H9 (cell line): Measurements from ENCODE around the gene ZNF319. TPM values are rescaled to one million over a fixed set of nuclear protein-coding genes. Genes with fewer than 3 reads are reported as not detected.

Experiments used
- DNase-seq: peaks from one replicate; pipeline ENCODE4 v3.0.0-alpha.2; 2017
- H2AFZ ChIP-seq: one replicate; pipeline ENCODE4 v1.6.1; 2013; ENCODE audit warnings: mild to moderate bottlenecking, low read length, control low read depth, moderate library complexity
- H2AK5ac ChIP-seq: 2 replicates; pipeline ENCODE4 v1.6.1; 2013; ENCODE audit warnings: low read length, control low read depth, mixed read lengths; ENCODE audit not compliant: insufficient read length
- H2BK120ac ChIP-seq: one replicate; pipeline ENCODE4 v1.6.1; 2013; ENCODE audit warnings: low read depth, mild to moderate bottlenecking, low read length, control low read depth, inconsistent platforms; ENCODE audit not compliant: poor library complexity, severe bottlenecking
- H2BK12ac ChIP-seq: 2 replicates; pipeline ENCODE4 v1.6.1; 2013; ENCODE audit warnings: low read length, control low read depth, mixed read lengths, low read depth; ENCODE audit not compliant: insufficient read length
- H2BK15ac ChIP-seq: 2 replicates; pipeline ENCODE4 v1.6.1; 2013; ENCODE audit warnings: low read depth, low read length, control low read depth
- H2BK20ac ChIP-seq: one replicate; pipeline ENCODE4 v1.6.1; 2013; ENCODE audit warnings: low read depth, mild to moderate bottlenecking, low read length, control low read depth, inconsistent platforms; ENCODE audit not compliant: poor library complexity, severe bottlenecking
- H2BK5ac ChIP-seq: 2 replicates; pipeline ENCODE4 v1.6.1; 2013; ENCODE audit warnings: low read length, control low read depth, mixed read lengths; ENCODE audit not compliant: insufficient read length
- H3K14ac ChIP-seq: 2 replicates; pipeline ENCODE4 v1.6.1; 2013; ENCODE audit warnings: low read length, control low read depth; ENCODE audit not compliant: insufficient read depth
- H3K18ac ChIP-seq: 2 replicates; pipeline ENCODE4 v1.6.1; 2013; ENCODE audit warnings: low read depth, mild to moderate bottlenecking, mixed read lengths, low read length, control low read depth; ENCODE audit not compliant: insufficient read length
- H3K23ac ChIP-seq: 2 replicates; pipeline ENCODE4 v1.6.1; 2013; ENCODE audit warnings: low read length, control low read depth, mixed read lengths, low read depth; ENCODE audit not compliant: insufficient read length
- H3K23me2 ChIP-seq: 2 replicates; pipeline ENCODE4 v1.6.1; 2013; ENCODE audit warnings: low read depth, mild to moderate bottlenecking, mixed read lengths, low read length, control low read depth; ENCODE audit not compliant: insufficient read length, poor library complexity, severe bottlenecking
- H3K27ac ChIP-seq: 2 replicates; pipeline ENCODE4 v1.5.1; 2013; ENCODE audit warnings: low read length, control low read depth, mixed read lengths, low read depth; ENCODE audit not compliant: insufficient read length
- H3K27me3 ChIP-seq: 2 replicates; pipeline ENCODE4 v1.6.1; 2013; ENCODE audit warnings: low read length, control low read depth, inconsistent platforms; ENCODE audit not compliant: insufficient read depth
- H3K4ac ChIP-seq: 2 replicates; pipeline ENCODE4 v1.6.1; 2013; ENCODE audit warnings: low read depth, mild to moderate bottlenecking, control low read depth, inconsistent platforms, low read length, moderate library complexity
- H3K4me1 ChIP-seq: 2 replicates; pipeline ENCODE4 v1.6.1; 2013; ENCODE audit warnings: low read length, control low read depth, inconsistent platforms; ENCODE audit not compliant: insufficient read depth
- H3K4me2 ChIP-seq: 2 replicates; pipeline ENCODE4 v1.6.1; 2013; ENCODE audit warnings: low read length, control low read depth, mixed read lengths; ENCODE audit not compliant: insufficient read length, insufficient read depth
- H3K56ac ChIP-seq: 2 replicates; pipeline ENCODE4 v1.6.1; 2013; ENCODE audit warnings: low read depth, mild to moderate bottlenecking, mixed read lengths, low read length, control low read depth; ENCODE audit not compliant: insufficient read length
- H3K79me1 ChIP-seq: 2 replicates; pipeline ENCODE4 v1.6.1; 2013; ENCODE audit warnings: low read depth, mild to moderate bottlenecking, moderate library complexity, low read length, control low read depth, inconsistent platforms; ENCODE audit not compliant: insufficient read depth, poor library complexity, severe bottlenecking
- H3K79me2 ChIP-seq: 2 replicates; pipeline ENCODE4 v1.6.1; 2013; ENCODE audit warnings: low read length, control low read depth, inconsistent platforms; ENCODE audit not compliant: insufficient read depth
- H3K9ac ChIP-seq: 2 replicates; pipeline ENCODE4 v1.6.1; 2013; ENCODE audit warnings: low read length, control low read depth, mixed read lengths; ENCODE audit not compliant: insufficient read length; ENCODE audit errors: extremely low read depth
- H3K9me3 ChIP-seq: one replicate; pipeline ENCODE4 v1.6.1; 2013; ENCODE audit warnings: low read depth, low read length, inconsistent platforms; ENCODE audit not compliant: control insufficient read depth
- H3T11ph ChIP-seq: one replicate; pipeline ENCODE4 v1.6.1; 2013; ENCODE audit warnings: mild to moderate bottlenecking, low read length, control low read depth, inconsistent platforms
- H4K20me1 ChIP-seq: one replicate; pipeline ENCODE4 v1.6.1; 2013; ENCODE audit not compliant: control insufficient read depth, insufficient read length, insufficient read depth
- H4K5ac ChIP-seq: 2 replicates; pipeline ENCODE4 v1.6.1; 2013; ENCODE audit warnings: low read depth, mild to moderate bottlenecking, mixed read lengths, low read length, control low read depth; ENCODE audit not compliant: insufficient read length
- H4K8ac ChIP-seq: replicated peaks from 2 replicates; pipeline ENCODE4 v1.6.1; 2013; ENCODE audit warnings: low read length, control low read depth, mixed read lengths, low read depth; ENCODE audit not compliant: insufficient read length
- H4K91ac ChIP-seq: 2 replicates; pipeline ENCODE4 v1.6.1; 2013; ENCODE audit warnings: low read depth, mild to moderate bottlenecking, moderate library complexity, mixed read lengths, low read length, control low read depth; ENCODE audit not compliant: insufficient read length
- H3K27ac Mint-ChIP-seq, 3 experiments: 2 replicates in 2 of 3; 3 replicates in 1 of 3; pipeline ENCODE4 v1.8.0; 2020 to 2021; ENCODE audit warnings: mixed read lengths in 3 of 3, mild to moderate bottlenecking in 1 of 3, moderate library complexity in 1 of 3
- H3K27me3 Mint-ChIP-seq: 2 replicates; pipeline ENCODE4 v1.8.0; 2021; ENCODE audit warnings: low read depth, mild to moderate bottlenecking, moderate library complexity, mixed read lengths
- H3K36me3 Mint-ChIP-seq, 3 experiments: 2 replicates in 2 of 3; 3 replicates in 1 of 3; pipeline ENCODE4 v1.8.0; 2020 to 2021; ENCODE audit warnings: low read depth in 3 of 3, mixed read lengths in 3 of 3; ENCODE audit not compliant: insufficient read depth in 1 of 3
- H3K4me1 Mint-ChIP-seq, 2 experiments: 2 replicates each; pipeline ENCODE4 v1.8.0; 2020; ENCODE audit warnings: mixed read lengths in 2 of 2
- H3K4me3 Mint-ChIP-seq, 2 experiments: 2 replicates in 1 of 2; 3 replicates in 1 of 2; pipeline ENCODE4 v1.8.0; 2020 to 2021; ENCODE audit warnings: mild to moderate bottlenecking in 2 of 2, mixed read lengths in 2 of 2, moderate library complexity in 1 of 2
- H3K9me3 Mint-ChIP-seq, 2 experiments: 2 replicates in 1 of 2; 3 replicates in 1 of 2; pipeline ENCODE4 v1.8.0; 2020; ENCODE audit warnings: mild to moderate bottlenecking in 2 of 2, mixed read lengths in 2 of 2, moderate library complexity in 1 of 2
- WGBS: extraction: QIAGEN DNeasy Blood & Tissue Kit; methylation state at CpG from one replicate; pipeline ENCODE4 v1.1.7; 2013; ENCODE audit warnings: missing lambda C conversion rate, low lambda C conversion rate, mixed read lengths; ENCODE audit not compliant: insufficient read length; ENCODE audit errors: extremely low coverage; 5-methylcytosine and 5-hydroxymethylcytosine counted together
- total RNA-seq: library from RNA; stranded (reverse); gene quantifications from 2 replicates; pipeline ENCODE4 v1.2.1, GENCODE V29; 2021
- TF ChIP-seq, protein P1 (sequence below): fragments of 200-600 bp; sonication (generic); conservative IDR thresholded peaks from 3 replicates; pipeline ENCODE4 v1.8.0; 2021; ENCODE audit warnings: antibody characterized with exemption, mild to moderate bottlenecking

ZNF319 gene
- total RNA-seq, 1 experiment from 2014 or later, result 5.6 TPM

DNA sequence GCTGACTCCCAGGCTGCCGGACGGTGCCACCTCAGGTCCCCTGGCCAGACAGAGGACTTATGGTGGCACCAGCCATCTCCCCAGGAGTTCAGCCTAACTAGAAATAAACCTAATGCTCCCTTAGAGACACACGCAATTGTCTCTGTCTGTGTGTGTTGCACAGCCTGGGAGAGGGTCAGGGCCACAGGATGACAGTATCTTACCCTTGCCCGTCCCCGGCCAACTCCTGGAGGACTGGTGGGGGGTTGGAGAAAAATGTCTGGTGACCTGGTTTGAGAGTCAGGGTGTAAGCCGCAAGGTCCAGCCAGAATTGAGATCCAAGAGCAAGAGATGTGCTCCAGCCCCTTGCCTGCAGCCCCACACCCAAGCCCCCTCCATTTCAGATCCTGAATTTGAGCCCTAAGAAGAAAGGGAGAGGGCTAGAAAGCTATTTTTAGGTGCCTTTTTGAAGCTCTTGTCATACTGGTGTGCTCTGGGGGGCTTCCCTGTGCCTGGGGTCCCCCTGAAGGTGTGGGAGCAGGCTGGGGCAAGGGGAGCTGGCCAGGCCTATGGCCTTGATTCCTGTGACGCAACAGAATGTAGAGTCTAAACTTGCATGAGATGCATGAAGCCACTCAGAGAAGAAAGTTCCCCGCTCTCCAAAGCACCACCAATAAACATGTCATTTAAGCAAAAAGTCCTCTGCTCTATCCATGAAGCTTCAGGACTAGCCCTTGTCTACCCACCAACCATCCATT is 12.9 kb downstream of the ZNF319 start:
- peaks cover 11% of the 10 kb centered on the region; the same call in 1 of the 2 replicates for H3K27me3 ChIP-seq

More for the DNA sequence above, 12.9 kb downstream of the ZNF319 start:
- TF ChIP-seq, protein P1, sequence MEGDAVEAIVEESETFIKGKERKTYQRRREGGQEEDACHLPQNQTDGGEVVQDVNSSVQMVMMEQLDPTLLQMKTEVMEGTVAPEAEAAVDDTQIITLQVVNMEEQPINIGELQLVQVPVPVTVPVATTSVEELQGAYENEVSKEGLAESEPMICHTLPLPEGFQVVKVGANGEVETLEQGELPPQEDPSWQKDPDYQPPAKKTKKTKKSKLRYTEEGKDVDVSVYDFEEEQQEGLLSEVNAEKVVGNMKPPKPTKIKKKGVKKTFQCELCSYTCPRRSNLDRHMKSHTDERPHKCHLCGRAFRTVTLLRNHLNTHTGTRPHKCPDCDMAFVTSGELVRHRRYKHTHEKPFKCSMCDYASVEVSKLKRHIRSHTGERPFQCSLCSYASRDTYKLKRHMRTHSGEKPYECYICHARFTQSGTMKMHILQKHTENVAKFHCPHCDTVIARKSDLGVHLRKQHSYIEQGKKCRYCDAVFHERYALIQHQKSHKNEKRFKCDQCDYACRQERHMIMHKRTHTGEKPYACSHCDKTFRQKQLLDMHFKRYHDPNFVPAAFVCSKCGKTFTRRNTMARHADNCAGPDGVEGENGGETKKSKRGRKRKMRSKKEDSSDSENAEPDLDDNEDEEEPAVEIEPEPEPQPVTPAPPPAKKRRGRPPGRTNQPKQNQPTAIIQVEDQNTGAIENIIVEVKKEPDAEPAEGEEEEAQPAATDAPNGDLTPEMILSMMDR, result no peak
- H4K20me1 ChIP-seq, result no peaks in the 10 kb centered on the region
- no peak overlapping the region for H3K23ac ChIP-seq
- WGBS, result no CpG with 5 or more reads among the region's 8 CpGs
- Mint-ChIP-seq H3K9me3 (no peaks in the 10 kb centered on the region), H3K27ac (no peak overlapping the region; a peak in 1 of 7 replicates), H3K27me3 (peaks cover 54% of the 10 kb centered on the region), H3K4me1 (peaks cover 3 to 9% of the 10 kb centered on the region in 2 experiments; a peak in 3 of 4 replicates), H3K4me3 (no peak overlapping the region), H3K36me3 (no peaks in the 10 kb centered on the region; a peak in 1 of 7 replicates)
- no peak overlapping the region for H2BK12ac ChIP-seq
- peaks cover 16% of the 10 kb centered on the region for H3K23me2 ChIP-seq
- no peaks in the 10 kb centered on the region for H3K79me2 ChIP-seq
- H2BK15ac ChIP-seq, result no peak overlapping the region
- H3K9ac ChIP-seq, result no peak overlapping the region
- H2BK120ac ChIP-seq, result no peak overlapping the region
- no peak overlapping the region for H3K56ac ChIP-seq
- no peak overlapping the region for H3T11ph ChIP-seq
- H3K27ac ChIP-seq, result no peak overlapping the region
- DNase-seq, result no peak
- no peak overlapping the region for H2BK20ac ChIP-seq
- H4K8ac ChIP-seq, result no peak overlapping the region
- no peak overlapping the region for H2AK5ac ChIP-seq
- H4K91ac ChIP-seq, result no peak overlapping the region
- no peak overlapping the region for H3K14ac ChIP-seq
- H2AFZ ChIP-seq, result no peak overlapping the region
- no peaks in the 10 kb centered on the region for H3K4me1 ChIP-seq
- H3K4me2 ChIP-seq, result no peak overlapping the region
- no peak overlapping the region for H2BK5ac ChIP-seq
- no peak overlapping the region for H3K18ac ChIP-seq
- H3K79me1 ChIP-seq, result no peaks in the 10 kb centered on the region
- no peak overlapping the region for H3K4ac ChIP-seq
- no peak overlapping the region for H4K5ac ChIP-seq
- no peaks in the 10 kb centered on the region for H3K9me3 ChIP-seq
